Calu3 (cell line): Measurements from ENCODE around the gene ACSBG1. TPM values are rescaled to one million over a fixed set of nuclear protein-coding genes. Genes with fewer than 3 reads are reported as not detected.

Experiments
- Bru-seq: library from RNA; stranded (reverse); fragments of 400-500 nt; gene quantifications from one replicate; lab custom pipeline; 2021; lab: Mats Ljungman, UMichigan
- BruChase-seq, 2 experiments: library from RNA; stranded (reverse); fragments of 400-500 nt; gene quantifications; one replicate each; lab custom pipeline; 2021; lab: Mats Ljungman, UMichigan
- BruUV-seq: library from RNA; stranded (reverse); fragments of 400-500 nt; replicated peaks from 2 replicates; lab custom pipeline; 2021; lab: Mats Ljungman, UMichigan
- CTCF ChIA-PET: fragments of 300-600 bp; sonication (Branson Sonifier 250); formaldehyde crosslinking; loops from one replicate; lab custom pipeline; 2022; ENCODE audit warnings: antibody characterized with exemption; lab: Charles Lee
- DNase-seq: peaks from one replicate; pipeline ENCODE4 v3.0.0; 2022
- H3K27ac Mint-ChIP-seq: one replicate; pipeline ENCODE4 v1.8.0; 2022; ENCODE audit warnings: mixed read lengths; ENCODE audit not compliant: unreplicated experiment
- H3K27me3 Mint-ChIP-seq: one replicate; pipeline ENCODE4 v1.8.0; 2022; ENCODE audit warnings: mixed read lengths; ENCODE audit not compliant: unreplicated experiment
- H3K36me3 Mint-ChIP-seq: one replicate; pipeline ENCODE4 v1.8.0; 2022; ENCODE audit warnings: mild to moderate bottlenecking, moderate library complexity, mixed read lengths; ENCODE audit not compliant: insufficient read depth, unreplicated experiment
- H3K4me1 Mint-ChIP-seq: one replicate; pipeline ENCODE4 v1.8.0; 2022; ENCODE audit warnings: mild to moderate bottlenecking, low read depth, mixed read lengths; ENCODE audit not compliant: unreplicated experiment
- H3K4me3 Mint-ChIP-seq: one replicate; pipeline ENCODE4 v1.8.0; 2022; ENCODE audit warnings: mild to moderate bottlenecking, low read depth, moderate library complexity, mixed read lengths; ENCODE audit not compliant: unreplicated experiment
- H3K9me3 Mint-ChIP-seq: one replicate; pipeline ENCODE4 v1.8.0; 2022; ENCODE audit warnings: low read depth, mixed read lengths; ENCODE audit not compliant: unreplicated experiment
- CTCF ChIP-seq: fragments of 200-600 bp; IDR thresholded peaks from one replicate; pipeline ENCODE4 v1.8.0; 2022; ENCODE audit warnings: antibody characterized with exemption; ENCODE audit not compliant: unreplicated experiment
- intact Hi-C: fragments of 100-400 bp; cut with micrococcal nuclease; formaldehyde crosslinking; loops from one replicate; pipeline ENCODE4 v1.10.0; 2022; ENCODE audit not compliant: unreplicated experiment
- long read RNA-seq: library from polyadenylated mRNA; stranded (forward); transcript quantifications from one replicate; pipeline ENCODE4 v2.0.0, GENCODE V29; 2022
- total RNA-seq: library from RNA; stranded (reverse); gene quantifications from 2 replicates; pipeline ENCODE4 v1.2.3, GENCODE V29; 2022

The ACSBG1 gene
- total RNA-seq (0.45 and 0.49 TPM in 2 replicates), Bru-seq, nascent RNA (percentile 12 among the genes with signal in this experiment), BruChase-seq, experiment 1, labeled RNA remaining after a 6-hour chase (percentile 10 among the genes with signal in this experiment), BruChase-seq, experiment 2, labeled RNA remaining after a 2-hour chase (percentile 10 among the genes with signal in this experiment)
- long read RNA-seq, result 0 reads

GRCh38 chr15:78234515-78235040 is at the start of gene ACSBG1:
Gene ACSBG1 (minus strand): TSS chr15:78234565. CDS start chr15:78234501, 64 bp downstream.
- intact Hi-C loops, result no loop called here
- H3K4me3 Mint-ChIP-seq, result no peak within 1 kb of the TSS
- TF ChIP-seq CTCF, result no peak
- H3K27me3 Mint-ChIP-seq, result peaks cover 50% of the 10 kb centered on the region
- no peaks in the 10 kb centered on the region for H3K9me3 Mint-ChIP-seq
- no peak within 1 kb of the TSS for H3K27ac Mint-ChIP-seq
- DNase-seq, result no peak
- CTCF ChIA-PET, result interaction anchor here (0.6 kb wide), 1 partner anchor 39 kb away, joined by 7 read pairs; no protein-coding TSS in a partner anchor
- H3K36me3 Mint-ChIP-seq, result no peaks in the 10 kb centered on the region
- no peaks in the 10 kb centered on the region for H3K4me1 Mint-ChIP-seq
- BruUV-seq, result no TSS peak

GRCh38 chr15:78282324-78282723 is 48.0 kb upstream of the ACSBG1 start:
- H3K27ac Mint-ChIP-seq, result no peak overlapping the region
- CTCF ChIA-PET, result interaction anchor here (0.6 to 0.7 kb wide), 2 partner anchors 10 to 382 kb away, joined by 3 to 4 read pairs; no protein-coding TSS in a partner anchor

GRCh38 chr15:78280319-78281072 is 46.1 kb upstream of the ACSBG1 start:
- TF ChIP-seq CTCF, result no peak
- CTCF ChIA-PET, result no interaction called here
- no peaks in the 10 kb centered on the region for H3K27me3 Mint-ChIP-seq
- no TSS peak for BruUV-seq
- H3K36me3 Mint-ChIP-seq, result peaks cover 34% of the 10 kb centered on the region
- H3K4me3 Mint-ChIP-seq, result no peak overlapping the region
- no peaks in the 10 kb centered on the region for H3K4me1 Mint-ChIP-seq
- no peak overlapping the region for H3K27ac Mint-ChIP-seq
- no peak for DNase-seq
- H3K9me3 Mint-ChIP-seq, result no peaks in the 10 kb centered on the region
- intact Hi-C loops, result no loop called here

More at GRCh38 chr15:78282324-78282723, 48.0 kb upstream of the ACSBG1 start:
- no peaks in the 10 kb centered on the region for H3K4me1 Mint-ChIP-seq
- no peak overlapping the region for H3K4me3 Mint-ChIP-seq
- H3K9me3 Mint-ChIP-seq, result no peaks in the 10 kb centered on the region
- TF ChIP-seq CTCF, result no peak
- intact Hi-C loops, result no loop called here
- no peak for DNase-seq
- peaks cover 30% of the 10 kb centered on the region for H3K36me3 Mint-ChIP-seq
- no peaks in the 10 kb centered on the region for H3K27me3 Mint-ChIP-seq
- no TSS peak for BruUV-seq

- no peak for DNase-seq
- H3K4me1 Mint-ChIP-seq, result no peaks in the 10 kb centered on the region
- peaks cover 26% of the 10 kb centered on the region for H3K36me3 Mint-ChIP-seq
- H3K4me3 Mint-ChIP-seq, result no peak overlapping the region
- no peaks in the 10 kb centered on the region for H3K27me3 Mint-ChIP-seq
- intact Hi-C loops, result no loop called here
- no peak overlapping the region for H3K27ac Mint-ChIP-seq
- no TSS peak for BruUV-seq
- H3K9me3 Mint-ChIP-seq, result no peaks in the 10 kb centered on the region
- no peak for TF ChIP-seq CTCF
- CTCF ChIA-PET, result no interaction called here
These were observed 41.9 kb upstream of the ACSBG1 start for GRCh38 chr15:78276064-78276943.
